Lung microvascular endothelial cell (primary cell): ENCODE results near the gene LCK. TPM values are rescaled to one million over a fixed set of nuclear protein-coding genes. Genes with fewer than 3 reads are reported as not detected.
A peak's percentile ranks its signal among the peaks of the same experiment; 100 is the strongest.
"Not testable (repeated sequence)": the region's sequence is repeated elsewhere in the genome, so short reads cannot be mapped to it uniquely, and the experiment has no call there.

ENCODE experiments used
- DNase-seq, 2 donors: peaks; one replicate each; pipeline versions ENCODE4 v3.0.0 to v3.0.0-alpha.2; 2010; ENCODE audit warnings: low read depth in 2 of 2
- total RNA-seq: library from RNA; depleted of rRNA; stranded (reverse); fragments of >200 nt; gene quantifications from 2 replicates; pipeline ENCODE4 v1.2.1, GENCODE V29; 2014

Gene LCK
- total RNA-seq, 1 donor from 2014 or later: under 0.01 TPM

DNA sequence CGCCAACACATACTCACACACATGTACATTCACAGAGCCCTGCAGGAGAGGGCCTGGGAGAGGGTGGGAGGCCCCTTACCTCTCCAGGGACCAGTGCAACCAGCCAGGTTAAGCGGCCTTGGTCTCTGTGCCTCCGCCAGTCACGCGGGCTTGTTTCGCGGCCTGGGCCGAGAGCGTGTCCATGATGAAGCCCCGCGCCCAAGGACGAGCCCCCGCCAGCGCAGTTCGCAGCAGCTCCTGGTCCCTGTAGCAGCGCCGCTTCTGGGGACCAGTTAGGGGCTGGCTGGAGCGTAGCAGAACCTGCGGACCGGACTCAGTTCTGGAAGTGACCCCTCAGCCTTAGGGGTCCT, 11.3 kb upstream of the LCK start:
- no peak for DNase-seq

DNA sequence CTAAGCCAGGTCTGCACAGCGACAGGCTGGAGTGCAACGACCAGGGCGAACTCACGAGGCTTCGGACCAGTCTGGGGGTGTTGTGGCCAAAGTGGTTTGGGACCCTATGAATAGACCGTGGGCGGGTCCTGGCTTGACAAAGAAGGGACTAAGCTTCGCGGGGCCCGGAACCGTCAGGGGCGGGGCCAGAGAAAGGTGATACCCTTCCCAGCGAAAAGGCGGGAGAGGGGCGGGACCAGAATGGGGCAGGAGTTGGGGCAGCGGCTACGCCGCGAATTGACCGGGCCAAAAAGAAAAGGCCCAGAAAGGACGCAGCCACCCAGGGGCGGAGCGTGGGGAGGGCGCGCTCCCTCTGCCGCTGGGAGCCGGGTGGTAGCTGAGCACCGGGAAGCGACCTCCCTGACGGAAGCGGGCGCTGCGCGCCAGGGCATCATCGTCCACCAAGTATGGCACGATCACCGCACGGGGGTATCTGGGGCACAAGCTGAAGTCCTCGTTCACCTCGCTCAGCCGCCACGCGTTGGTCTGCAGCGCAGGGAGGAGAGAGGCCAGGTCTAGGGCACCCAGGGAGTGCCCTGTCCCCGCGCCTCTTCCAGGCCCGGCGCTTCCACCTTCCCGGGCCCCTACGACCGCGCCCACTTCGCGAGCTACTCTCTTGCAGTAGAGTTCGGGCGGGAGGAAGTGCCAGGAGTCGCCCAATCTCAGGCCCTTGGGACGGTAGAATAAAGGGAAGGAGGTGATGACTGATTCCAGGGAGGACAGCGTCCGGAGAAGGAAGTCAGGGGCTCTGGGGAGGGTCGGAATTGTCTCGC, 10.7 kb upstream of the LCK start:
- peak; percentile 40 to 48 for DNase-seq

DNA sequence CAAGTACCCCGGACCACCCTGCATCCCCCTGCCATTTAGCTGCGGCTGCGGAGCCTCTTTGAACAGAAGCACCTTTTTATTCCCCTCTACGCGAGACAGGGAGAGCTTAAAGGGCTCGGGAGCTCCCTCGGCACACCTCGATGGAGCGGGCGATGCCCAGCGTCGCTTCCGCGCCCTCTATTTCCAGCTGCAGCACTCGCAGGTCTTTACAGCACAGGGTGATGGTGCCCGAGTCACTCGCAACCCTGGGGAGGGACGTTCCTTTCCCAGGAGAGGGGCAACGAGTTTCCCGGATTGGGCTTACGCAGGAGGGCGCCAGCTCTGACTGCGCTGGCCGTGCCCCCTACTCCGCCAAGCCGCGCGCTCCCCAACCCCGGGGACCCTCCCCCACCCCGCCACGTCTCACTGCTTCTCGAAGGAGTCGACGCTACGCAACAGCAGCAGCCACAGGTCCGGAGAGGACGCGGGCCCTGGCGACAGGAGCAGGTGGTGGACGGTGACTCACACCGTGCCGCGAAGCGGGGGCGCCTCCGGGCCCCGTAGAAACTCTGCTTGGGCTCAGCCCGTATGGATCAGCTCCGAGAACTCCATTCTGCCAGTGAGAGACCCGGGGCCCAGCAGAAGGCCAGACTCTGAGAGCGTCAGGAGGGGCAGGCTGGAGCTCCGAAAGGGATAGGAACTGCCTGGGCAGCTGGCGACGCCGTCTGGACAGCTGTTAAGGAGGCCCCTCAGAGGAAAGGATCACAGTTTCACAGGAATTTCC, 9.9 kb upstream of the LCK start:
- peak; percentile 53 to 66 for DNase-seq

DNA sequence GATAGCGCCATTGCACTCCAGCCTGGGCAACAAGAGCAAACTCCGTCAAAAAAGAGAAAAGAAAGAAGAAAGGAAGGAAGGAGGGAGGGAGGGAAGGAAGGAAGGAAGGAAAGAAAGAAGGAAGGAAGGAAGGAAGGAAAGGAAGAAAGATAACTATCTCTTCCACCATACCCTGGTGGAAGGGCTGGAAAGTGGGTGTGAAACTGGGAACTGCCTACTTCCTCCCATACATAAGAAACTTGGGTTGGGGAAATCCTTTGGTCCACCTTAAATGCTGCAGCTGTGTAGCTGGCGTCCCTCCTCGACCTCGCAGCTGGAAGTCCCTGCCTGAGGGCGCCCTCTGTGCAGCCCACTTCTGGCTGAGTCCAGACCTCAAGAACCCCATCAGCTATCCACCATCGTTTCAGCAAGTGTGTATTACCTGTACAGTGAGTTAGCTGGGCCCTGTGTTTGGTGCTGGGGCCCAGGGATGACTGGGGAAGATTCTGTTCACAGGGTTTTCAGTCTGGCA, 8.7 kb upstream of the LCK start:
- peak in 1 of 2 donors; percentile 35 for DNase-seq

DNA sequence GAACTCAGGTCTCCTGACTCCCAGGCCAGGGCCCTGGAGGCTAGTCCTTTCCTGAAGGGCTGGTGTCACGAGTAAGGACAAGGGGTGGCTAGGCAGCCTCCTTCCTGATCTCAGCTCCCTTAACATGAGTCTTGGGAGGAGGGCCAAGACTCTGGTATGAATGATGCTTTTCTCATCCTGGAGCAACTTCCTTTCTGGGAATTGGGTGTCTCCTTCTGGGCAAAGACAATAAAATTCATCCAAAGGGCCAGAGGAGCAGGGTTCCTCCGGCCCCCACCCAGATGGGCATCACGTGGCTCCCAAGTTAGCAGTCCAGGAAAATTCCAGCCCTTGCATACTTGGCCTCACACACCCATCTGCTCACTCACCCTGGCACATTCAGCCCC, 4.2 kb upstream of the LCK start, which contains the start of gene FAM167B:
FAM167B (plus strand) TSS at position 335 of the 386 bp plus-strand sequence. CDS start 200 bp downstream, outside the sequence.
- peak in 1 of 2 donors; percentile 89 for DNase-seq

DNA sequence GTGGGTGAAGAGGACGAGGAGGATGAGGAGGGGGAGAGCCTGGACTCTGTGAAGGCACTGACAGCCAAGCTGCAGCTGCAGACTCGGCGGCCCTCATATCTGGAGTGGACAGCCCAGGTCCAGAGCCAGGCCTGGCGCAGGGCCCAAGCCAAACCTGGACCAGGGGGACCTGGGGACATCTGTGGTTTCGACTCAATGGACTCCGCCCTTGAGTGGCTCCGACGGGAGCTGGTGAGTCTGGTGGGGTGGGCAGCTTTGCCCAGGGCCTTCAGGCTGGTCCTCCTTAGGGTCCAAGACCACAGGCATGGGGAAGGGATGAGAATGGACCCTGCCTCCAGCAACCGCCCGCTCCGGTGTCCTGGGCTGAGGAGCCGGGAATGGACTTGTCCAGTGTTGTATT, 3.6 kb upstream of the LCK start:
- DNase-seq: no peak

DNA sequence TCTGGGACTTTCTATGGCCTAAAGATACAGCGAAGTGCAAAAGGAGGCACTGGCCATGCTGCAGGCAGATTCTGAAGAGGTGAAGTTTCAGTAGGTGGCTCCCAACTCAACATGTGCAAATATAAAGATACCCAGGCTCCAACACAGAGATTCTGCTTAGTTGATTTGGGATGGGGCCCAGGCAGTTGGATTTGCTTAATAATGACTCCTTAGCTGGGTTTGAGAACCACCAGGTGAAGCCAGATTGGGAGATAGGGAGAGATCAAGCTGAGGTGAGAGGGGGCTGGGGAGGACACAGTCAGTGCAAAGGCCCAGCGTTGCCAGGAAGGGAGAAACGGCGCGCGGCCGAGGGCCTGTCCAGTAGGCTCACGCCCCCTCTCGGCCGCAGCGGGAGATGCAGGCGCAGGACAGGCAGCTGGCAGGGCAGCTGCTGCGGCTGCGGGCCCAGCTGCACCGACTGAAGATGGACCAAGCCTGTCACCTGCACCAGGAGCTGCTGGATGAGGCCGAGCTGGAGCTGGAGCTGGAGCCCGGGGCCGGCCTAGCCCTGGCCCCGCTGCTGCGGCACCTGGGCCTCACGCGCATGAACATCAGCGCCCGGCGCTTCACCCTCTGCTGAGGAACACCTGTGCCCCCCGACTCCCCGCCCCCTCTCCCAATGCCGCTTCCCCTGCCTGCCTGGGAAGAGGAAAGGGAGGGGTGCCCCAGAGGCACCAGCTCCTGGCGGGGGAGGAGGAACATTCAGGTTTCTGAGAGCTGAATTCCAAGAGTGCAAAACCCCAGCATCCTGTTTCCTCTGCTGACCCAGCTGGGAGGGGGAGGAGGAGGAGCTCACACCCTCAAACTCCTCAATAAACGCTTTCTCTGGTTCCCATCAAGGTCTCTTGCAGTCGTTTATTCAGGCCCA, 2.8 kb upstream of the LCK start:
- peak; percentile 88 to 90 for DNase-seq

DNA sequence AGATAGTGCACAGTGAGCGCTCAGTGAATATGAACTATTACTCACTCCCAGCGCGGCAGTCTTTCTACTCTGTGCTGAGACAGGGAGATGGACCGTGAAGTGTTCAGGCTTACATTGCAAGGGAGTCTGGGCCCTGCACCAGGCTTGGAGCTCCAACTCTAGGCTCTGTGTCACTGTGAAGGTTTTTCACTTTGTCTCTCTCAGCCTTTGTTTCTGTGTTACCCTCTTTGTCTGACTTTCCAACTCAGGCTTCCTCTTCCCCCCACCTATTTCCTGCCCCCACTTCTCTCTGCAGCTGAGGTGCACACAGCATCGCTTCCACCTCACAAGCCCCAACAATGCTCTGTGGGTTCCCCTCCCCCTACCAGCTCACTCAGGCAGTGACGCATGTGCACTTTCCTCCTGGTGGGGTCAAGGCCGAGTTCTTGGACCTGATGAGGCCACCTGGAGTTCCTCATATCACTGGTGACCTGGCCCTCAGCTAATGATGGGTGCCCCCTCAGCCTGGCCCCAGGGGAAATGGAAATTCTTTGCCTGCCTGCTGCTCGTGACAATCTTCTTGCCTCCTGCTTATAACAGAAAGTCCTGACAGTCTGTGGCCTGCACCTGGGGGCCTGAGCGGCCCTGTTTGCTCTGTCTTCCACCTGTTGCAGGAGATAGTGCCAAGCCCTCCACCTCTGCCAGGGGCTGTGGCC, 1.1 kb upstream of the LCK start:
- DNase-seq: peak; percentile 93 to 94

DNA sequence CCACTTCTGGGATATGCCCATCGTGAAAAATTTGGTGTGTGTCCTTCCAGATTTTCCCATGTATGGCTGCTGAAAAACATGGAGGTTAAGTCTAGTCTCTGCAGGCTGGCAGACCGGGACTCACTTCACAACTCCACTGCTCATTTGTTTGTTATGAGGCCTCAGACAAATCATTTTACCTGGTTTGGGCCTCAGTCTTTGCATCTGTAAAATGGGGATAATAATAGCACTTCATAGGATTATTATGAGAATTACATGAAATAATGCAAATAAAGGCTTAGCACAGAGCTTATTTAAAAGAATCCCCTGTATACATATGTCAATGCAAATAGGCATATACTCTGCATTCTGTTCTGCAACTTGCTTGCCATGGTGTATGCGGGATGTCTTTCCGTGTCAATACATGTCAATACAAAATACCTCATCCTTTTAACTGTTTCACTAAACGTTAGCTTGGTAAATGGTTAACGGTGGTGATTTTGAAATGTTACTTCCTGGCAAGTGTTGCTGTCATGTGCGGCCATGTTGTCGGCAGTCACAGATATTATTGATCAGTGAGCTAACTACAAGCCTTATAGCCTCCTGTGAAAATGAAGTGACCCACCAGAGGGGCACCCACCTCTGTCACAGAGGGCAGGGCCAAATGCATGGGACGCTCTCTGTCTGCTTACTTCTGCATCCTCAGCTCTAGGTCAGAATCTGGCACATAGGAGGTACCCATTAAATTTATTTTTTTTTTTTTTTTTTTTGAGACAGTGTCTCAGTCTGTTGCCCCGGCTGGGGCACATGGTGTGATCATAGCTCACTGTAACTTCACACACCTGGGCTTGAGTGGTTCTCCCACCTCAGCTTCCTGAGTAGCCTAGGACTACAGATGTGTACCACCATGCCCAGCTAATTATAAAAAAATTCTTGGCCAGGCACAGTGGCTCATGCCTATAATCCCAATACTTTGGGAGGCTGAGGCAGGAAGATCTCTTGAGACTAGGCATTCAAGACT, 4.3 kb downstream of the LCK start:
- DNase-seq: no peak

DNA sequence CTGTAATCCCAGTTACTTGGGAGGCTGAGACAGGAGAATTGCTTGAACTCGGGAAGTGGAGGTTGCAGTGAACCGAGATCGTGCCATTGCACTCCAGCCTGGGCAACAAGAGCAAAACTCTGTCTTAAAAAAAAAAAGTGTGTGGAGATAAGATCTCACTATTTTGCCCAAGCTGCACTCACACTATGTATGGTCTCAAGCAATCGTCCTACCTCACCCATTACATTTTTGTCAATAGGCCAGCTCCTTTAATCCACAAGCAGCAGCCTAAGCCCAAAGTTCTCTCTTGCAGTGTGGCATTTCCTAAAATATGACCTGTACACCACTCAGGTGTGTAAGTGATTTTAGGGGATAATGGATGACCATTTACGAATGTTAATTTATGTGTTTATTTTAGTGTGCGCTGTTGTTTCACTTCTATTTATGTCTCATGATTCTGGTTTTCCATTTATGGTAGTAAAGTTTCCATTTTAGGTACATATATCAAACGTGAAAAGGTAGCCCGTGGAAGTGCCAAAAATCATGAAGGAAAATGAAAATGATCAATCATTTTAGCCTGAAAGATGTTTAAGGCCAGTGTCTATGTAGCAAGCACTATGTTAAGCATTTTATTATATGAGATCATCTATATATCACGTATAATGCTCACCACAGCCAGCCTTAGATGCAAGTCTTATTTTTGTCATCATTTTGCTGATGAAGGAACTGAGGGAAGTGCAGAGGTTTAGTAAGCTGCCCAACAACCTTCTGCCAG, 5.6 kb downstream of the LCK start:
- DNase-seq: no peak

DNA sequence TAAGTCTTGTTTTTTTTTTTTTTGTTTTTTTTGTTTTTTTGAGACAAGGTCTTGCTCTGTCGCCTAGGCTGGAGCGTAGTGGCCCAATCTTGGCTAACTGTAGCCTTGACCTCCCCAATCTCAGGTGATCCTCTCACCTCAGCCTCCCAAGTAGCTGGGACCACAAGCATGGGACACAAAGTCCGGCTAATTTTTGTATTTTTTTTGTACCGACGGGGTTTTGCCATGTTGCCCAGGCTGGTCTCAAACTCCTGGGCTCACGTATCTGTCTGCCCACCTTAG, 6.1 kb downstream of the LCK start:
- no peak for DNase-seq

DNA sequence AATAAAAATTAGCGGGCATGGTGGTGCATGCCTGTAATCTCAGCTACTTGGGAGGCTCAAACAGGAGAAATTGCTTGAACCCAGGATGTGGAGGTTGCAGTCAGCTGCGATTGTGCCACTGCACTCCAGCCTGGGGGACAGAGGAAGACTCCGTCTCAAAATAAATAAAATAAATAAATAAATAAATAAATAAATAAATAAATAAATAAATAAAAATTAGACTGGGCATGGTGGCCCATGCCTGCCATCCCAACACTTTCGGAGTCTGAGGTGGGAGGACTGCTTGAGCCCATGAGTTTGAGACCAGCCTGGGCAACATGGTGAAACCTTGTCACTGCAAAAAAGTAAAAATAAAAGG, 12.2 kb downstream of the LCK start:
- not testable (repeated sequence) for DNase-seq

DNA sequence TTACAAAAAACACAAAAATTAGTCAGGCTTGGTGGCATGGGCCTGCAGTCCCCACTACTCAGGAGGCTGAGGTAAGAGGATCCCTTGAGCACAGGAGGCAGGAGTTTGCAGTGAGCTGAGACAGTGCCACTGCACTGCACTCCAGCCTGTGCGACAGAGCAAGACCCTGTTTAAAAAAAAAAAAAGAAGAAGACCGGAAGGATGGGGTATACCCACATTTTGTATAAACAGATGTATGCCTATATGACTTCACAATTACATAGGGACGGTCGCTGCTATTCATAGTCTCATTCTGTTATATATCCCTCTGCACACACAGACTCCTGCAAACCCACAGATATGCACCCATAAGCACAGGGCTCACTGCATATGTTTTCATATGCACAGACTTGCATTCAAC, 12.7 kb downstream of the LCK start:
- no peak for DNase-seq

DNA sequence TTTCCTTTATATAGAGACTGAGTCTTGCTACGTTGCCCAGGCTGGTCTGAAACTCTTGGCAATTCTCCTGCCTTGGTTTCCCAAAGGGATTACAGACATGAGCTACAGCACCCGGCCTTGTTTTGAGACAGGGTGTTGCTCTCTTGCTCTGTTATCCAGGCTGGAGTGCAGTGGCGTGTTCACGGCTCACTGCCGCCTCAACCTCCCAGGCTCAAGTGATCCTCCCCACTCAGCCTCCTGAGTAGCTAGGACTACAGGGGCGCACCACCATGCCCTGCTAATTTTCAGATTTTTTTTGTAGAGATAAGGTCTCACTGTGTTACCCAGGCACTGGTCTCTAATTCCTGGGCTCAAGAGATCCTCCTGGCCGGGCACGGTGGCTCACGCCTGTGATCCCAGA, 14.8 kb downstream of the LCK start:
- no peak for DNase-seq

DNA sequence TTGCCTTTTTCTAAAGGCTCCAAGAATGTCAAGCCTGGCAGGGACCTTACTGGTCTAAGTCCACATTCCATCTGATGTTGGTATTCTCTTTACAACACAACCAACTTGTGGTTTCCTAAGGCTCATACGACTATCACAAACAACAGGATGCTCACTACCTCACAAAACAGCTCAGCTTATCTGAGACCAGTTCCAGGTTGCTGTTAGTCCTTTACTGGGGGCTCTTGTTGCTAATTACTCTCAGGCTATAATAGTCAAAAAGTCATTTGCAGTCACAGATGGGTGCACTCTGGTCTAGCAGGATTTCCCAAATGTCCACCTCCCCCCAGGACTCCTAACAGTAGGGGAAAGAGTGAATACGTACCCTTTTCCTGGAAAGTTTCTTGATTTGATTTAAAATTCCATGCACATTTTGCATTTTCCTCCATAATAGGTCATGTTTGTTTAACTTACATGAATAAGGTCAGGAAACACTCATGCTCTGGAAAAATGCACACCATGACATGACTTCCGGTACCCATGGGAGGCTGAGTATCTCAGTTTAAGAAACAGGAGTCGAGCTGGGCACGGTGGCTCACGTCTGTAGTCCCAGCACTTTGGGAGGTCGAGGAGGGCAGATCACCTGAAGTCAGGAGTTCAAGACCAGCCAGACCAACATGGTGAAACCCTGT, 16.0 kb downstream of the LCK start:
- peak; percentile 96 to 97 for DNase-seq

DNA sequence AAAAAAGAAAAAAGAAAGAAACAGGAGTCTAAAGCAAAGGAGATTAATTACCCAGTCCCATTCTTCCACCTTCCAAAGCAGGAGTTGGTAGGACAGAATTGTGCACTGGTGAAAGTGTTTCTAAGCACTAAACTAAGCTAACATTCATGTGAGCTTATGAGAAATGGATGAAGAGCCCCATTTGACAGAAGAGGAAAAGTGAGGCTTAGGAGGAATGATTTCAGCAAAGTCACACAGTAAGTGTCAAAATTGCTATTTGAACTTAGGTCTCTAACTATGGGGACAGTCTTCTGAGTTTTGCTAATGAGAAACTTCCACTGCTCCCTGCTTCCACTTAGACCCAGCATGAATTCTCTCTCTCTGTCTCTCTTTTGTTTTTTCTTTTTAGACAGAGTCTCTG, 18.7 kb downstream of the LCK start:
- DNase-seq: no peak

DNA sequence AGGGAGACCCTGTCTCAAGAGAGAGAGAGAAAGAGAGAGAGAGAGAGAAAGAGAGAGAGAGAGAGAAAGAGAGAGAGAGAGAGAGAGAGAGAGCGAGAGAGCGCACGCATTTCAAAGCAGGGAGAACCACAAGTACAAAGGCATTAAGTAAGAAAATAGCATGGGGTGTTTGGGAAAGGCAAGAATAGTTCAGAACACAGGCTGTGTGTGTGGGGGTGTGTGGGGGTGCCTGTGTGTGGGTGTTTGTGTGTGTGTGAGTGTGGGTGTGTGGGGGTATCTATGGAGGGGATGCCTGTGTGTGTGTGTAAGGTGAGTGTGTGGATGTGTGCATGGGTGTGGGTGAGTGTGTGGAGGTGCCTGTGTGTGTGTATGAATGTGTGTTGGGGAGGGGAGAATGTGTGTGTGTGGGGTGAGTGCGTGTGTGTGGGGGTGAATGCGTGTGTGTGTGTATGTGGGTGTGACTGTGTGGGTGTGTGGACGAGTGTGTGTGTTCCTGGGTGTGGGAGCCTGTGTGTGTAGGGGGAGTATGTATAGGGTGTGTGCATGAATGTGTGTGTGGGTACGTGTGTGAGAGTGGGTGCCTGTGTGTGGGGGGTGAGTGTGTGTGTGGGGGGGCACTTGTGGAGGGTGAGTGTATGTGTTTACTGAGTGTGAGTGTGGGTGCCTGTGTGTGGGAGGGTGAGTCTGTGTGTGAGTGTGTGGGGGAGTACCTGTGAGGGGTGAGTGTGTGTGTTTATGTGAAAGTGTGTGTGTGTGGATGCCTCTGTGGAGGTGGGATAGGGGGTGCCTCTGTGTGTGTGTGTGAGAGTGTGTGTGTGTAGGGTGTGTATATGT, 21.7 kb downstream of the LCK start:
- no peak for DNase-seq
